A549 (cell line): ENCODE results near the gene ABCC3. TPM values are rescaled to one million over a fixed set of nuclear protein-coding genes. Genes with fewer than 3 reads are reported as not detected.

ENCODE experiments used
- ATAC-seq, 2 experiments: fragments of 200-7000 bp in 1 of 2; fragments of >200 bp in 1 of 2; cut with Nextera tagmentation in 1 of 2; cut with Tn5 transposase in 1 of 2; 3 replicates each; pipeline versions ENCODE4 v1.8.0 to v1.9.1; 2018 to 2020; ENCODE audit warnings: mild to moderate bottlenecking in 1 of 2, moderate library complexity in 1 of 2
- CTCF ChIA-PET: fragments of 300-600 bp; sonication (Branson Sonifier 250); formaldehyde crosslinking; extraction: SDS; loops from one replicate; lab custom pipeline; 2021; ENCODE audit warnings: antibody characterized with exemption, inconsistent platforms; lab: Yijun Ruan, JAX
- POLR2A ChIA-PET: fragments of 350-600 bp; formaldehyde crosslinking; extraction: SDS; loops from one replicate; lab custom pipeline; 2021; ENCODE audit warnings: antibody characterized with exemption, inconsistent platforms; lab: Yijun Ruan, JAX
- DNase-seq, 2 experiments: peaks; one replicate each; pipeline versions ENCODE4 v3.0.0 to v3.0.0-alpha.2; 2011 to 2016; ENCODE audit warnings: low read depth in 1 of 2, low spot score in 1 of 2
- FAIRE-seq: peaks from 2 replicates; lab custom pipeline; 2011; peaks lifted over from hg19 to GRCh38; lab: Jason Lieb, UNC
- H3K27ac ChIP-seq, 2 experiments: fragments of >200 bp; sonication (Bioruptor Twin); formaldehyde crosslinking; 3 replicates each; pipeline ENCODE4 v1.5.1; 2016 to 2017
- H3K4me1 ChIP-seq: fragments of >200 bp; sonication (Bioruptor Twin); formaldehyde crosslinking; 3 replicates; pipeline ENCODE4 v1.6.1; 2016
- H3K4me2 ChIP-seq: fragments of >200 bp; sonication (Bioruptor Twin); formaldehyde crosslinking; 3 replicates; pipeline ENCODE4 v1.6.1; 2016
- H3K4me3 ChIP-seq: fragments of >200 bp; sonication (Bioruptor Twin); formaldehyde crosslinking; 3 replicates; pipeline ENCODE4 v1.5.1; 2016
- H3K9me3 ChIP-seq: fragments of >200 bp; sonication (Bioruptor Twin); formaldehyde crosslinking; 3 replicates; pipeline ENCODE4 v1.6.1; 2016
- FOSL2 ChIP-seq, 2 experiments: fragments of 450-650 bp in 1 of 2; fragments of >200 bp in 1 of 2; sonication (Bioruptor Twin) in 1 of 2; formaldehyde crosslinking; IDR thresholded peaks; 2 replicates each; pipeline versions ENCODE4 v1.5.0 to v1.6.1; 2016 to 2020; ENCODE audit warnings: mild to moderate bottlenecking in 1 of 2, moderate library complexity in 1 of 2
- HOXA7 ChIP-seq: fragments of 250-450 bp; sonication (Bioruptor Pico); IDR thresholded peaks from 2 replicates; pipeline ENCODE4 v1.5.0; 2020; ENCODE audit warnings: mild to moderate bottlenecking, moderate library complexity
- JUN ChIP-seq, 2 experiments: fragments of >200 bp; sonication (Bioruptor Twin); formaldehyde crosslinking; IDR thresholded peaks; 2 replicates in 1 of 2; 3 replicates in 1 of 2; pipeline ENCODE4 v1.6.1; 2016 to 2017
- JUNB ChIP-seq: fragments of >200 bp; sonication (Bioruptor Twin); formaldehyde crosslinking; IDR thresholded peaks from 2 replicates; pipeline ENCODE4 v1.6.1; 2016
- KDM1A ChIP-seq: fragments of 200-600 bp; sonication (generic); IDR thresholded peaks from 2 replicates; pipeline ENCODE4 v1.6.1; 2016; ENCODE audit warnings: low read depth, mild to moderate bottlenecking
- KDM5A ChIP-seq: fragments of 200-600 bp; sonication (generic); IDR thresholded peaks from 2 replicates; pipeline ENCODE4 v1.6.1; 2016; ENCODE audit warnings: antibody characterized with exemption, mild to moderate bottlenecking
- NFE2L2 ChIP-seq: fragments of 150-350 bp; conservative IDR thresholded peaks from 2 replicates; pipeline ENCODE4 v1.6.1; 2014; ENCODE audit warnings: low read length
- NPAS2 ChIP-seq: fragments of 250-450 bp; sonication (Bioruptor Pico); IDR thresholded peaks from 2 replicates; pipeline ENCODE4 v1.8.0; 2022; ENCODE audit warnings: mild to moderate bottlenecking, moderate library complexity, borderline replicate concordance
- NR3C1 ChIP-seq: fragments of >200 bp; sonication (Bioruptor Twin); formaldehyde crosslinking; IDR thresholded peaks from 3 replicates; pipeline ENCODE4 v1.6.1; 2017
- POLR2AphosphoS2 ChIP-seq: conservative IDR thresholded peaks from 2 replicates; pipeline ENCODE4 v1.6.1; 2012; ENCODE audit warnings: low read length, improper control_type of control experiment, inconsistent platforms
- RAD21 ChIP-seq, 2 experiments: fragments of >200 bp in 1 of 2; sonication (Bioruptor Twin) in 1 of 2; formaldehyde crosslinking in 1 of 2; IDR thresholded peaks in 1 of 2; conservative IDR thresholded peaks in 1 of 2; 2 replicates in 1 of 2; 3 replicates in 1 of 2; pipeline ENCODE4 v1.6.1; 2012 to 2018; ENCODE audit warnings: inconsistent platforms in 1 of 2
- ZNF302 ChIP-seq: fragments of 250-450 bp; sonication (Bioruptor Pico); IDR thresholded peaks from 2 replicates; pipeline ENCODE4 v1.9.0; 2021; ENCODE audit warnings: inconsistent platforms, mild to moderate bottlenecking, moderate library complexity
- WGBS: methylation state at CpG from one replicate; pipeline ENCODE4 v1.1.6; 2017; ENCODE audit errors: missing lambda C conversion rate; 5-methylcytosine and 5-hydroxymethylcytosine counted together
- polyA plus RNA-seq, 4 experiments: library from polyadenylated mRNA; depleted of rRNA in 3 of 4; stranded (reverse); fragments of >200 nt; fragmentation: RNase III in 1 of 4; extraction: RNeasy Plus Mini Kit Qiagen cat#74134 plus additional on column Dnase treatment in 1 of 4; gene quantifications; 2 replicates in 3 of 4; 3 replicates in 1 of 4; pipeline ENCODE4 v1.2.3, GENCODE V29; 2011 to 2017
- TF ChIP-seq, protein P1 (sequence below): IDR thresholded peaks from 2 replicates; pipeline ENCODE4 v1.6.1; 2012
- TF ChIP-seq, protein P2 (sequence below): IDR thresholded peaks from 2 replicates; pipeline ENCODE4 v1.6.1; 2012; ENCODE audit warnings: low read depth, borderline replicate concordance
- TF ChIP-seq, protein P3 (sequence below): fragments of 200-600 bp; sonication (generic); IDR thresholded peaks from 2 replicates; pipeline ENCODE4 v1.6.1; 2016; ENCODE audit warnings: antibody characterized with exemption, mild to moderate bottlenecking, moderate library complexity
- TF ChIP-seq, protein P4 (sequence below): IDR thresholded peaks from 2 replicates; pipeline ENCODE4 v1.6.1; 2012

ABCC3 gene
- polyA plus RNA-seq, 2 of the 4 experiments (the other 2 are of a cell fraction), result 248 to 342 TPM

DNA sequence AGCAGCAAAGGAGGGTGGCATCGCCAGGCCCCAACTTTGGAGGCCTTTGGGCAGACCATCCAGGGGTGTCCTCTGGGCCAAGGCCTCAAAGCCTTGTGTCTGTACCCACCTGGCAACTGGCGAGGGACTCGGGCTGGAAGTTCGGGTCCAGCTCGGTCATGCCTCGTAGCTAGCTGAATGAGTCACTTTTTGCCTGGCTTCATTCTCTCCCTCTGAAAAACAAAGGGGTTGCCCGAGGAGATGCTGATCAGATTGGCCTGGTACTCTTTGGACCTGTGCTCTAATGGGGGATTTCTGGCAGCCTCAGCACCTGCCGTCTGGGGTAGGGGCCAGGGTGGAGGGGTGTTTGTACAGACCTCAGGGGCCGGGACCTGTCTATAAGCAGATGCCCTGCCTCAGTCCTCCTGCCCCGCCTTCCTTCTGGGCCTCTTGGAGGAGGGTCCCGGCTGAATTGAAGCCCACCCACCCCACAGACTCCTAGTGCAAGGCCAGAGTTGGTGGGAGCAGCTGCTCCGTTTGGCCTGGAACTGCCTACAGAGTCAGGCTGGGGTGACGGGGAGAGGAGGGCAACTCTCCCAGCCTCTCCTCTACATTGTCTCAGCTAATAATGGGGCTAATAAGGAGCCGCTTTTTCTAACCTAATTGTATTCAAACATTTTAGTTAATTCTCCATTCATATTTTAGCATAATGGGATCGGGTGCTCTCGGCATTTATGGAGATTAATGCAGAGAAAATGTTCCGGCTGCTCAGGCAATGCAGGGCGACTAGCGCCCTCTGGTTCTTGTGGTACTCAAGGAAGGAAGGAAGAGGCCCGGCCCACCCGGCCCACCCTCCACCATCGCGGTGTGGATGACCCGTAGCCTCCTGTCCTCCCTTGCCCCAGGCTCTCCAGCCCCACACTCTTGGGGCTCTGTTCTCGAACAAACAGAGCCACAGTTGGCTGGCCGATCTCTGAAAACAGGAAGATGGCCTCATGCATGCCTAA is 21.4 kb upstream of the ABCC3 start:
- 87% methylated on average over 26 of the region's 26 CpGs for WGBS
- DNase-seq (no peak), FAIRE-seq (no peak), ATAC-seq (no peak)
- POLR2A ChIA-PET, result no interaction called here
- H3K4me1 ChIP-seq, result peaks cover 10% of the 10 kb centered on the region
- TF ChIP-seq JUN (IDR thresholded peaks at IDR 0.05) (0 out of 5 replicates have a peak, but pooled peaks of 1 of the 2 experiments have one; percentile 20), NPAS2 (CRISPR knock-in tag) (no peak)
- H3K4me2 ChIP-seq, result no peak overlapping the region
- CTCF ChIA-PET, result interaction anchor here (0.7 to 48.0 kb wide), 7 partner anchors 9 to 239 kb away, joined by 3 to 2097 read pairs (median 5); partner anchors contain the start of gene ANKRD40
- no peaks in the 10 kb centered on the region for H3K9me3 ChIP-seq
- H3K4me3 ChIP-seq, result no peak overlapping the region
- H3K27ac ChIP-seq, result no peak overlapping the region; a peak in 1 of 6 replicates

DNA sequence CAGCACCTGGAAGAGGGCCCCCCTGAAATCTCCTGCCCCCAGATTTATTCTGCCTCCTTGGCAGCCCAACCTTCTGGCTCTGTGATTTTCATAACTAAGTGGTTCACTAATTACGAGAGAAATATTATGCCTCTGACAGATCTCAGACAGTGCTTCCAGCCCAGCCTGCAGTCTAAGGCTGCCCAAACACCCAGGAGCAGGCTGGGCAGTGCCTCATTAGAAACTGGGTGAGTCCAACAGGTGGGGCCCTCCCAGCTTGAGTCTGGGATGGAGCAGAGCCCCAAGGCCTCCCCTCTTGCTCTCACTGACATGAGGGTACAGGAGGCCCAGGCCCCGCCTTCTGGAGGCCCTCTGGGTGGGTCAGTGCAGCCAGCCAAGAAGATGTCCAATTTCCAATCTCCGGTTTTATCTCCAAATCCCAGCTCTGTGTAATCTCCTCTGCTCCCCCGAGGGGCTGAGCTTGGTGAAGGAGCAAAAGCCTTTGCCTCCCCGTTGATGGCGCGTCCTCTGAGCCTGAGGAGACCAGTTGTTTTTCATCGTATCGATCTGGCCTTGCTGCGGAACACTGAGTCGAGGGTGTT is 20.1 kb upstream of the ABCC3 start:
- POLR2A ChIA-PET, result no interaction called here
- DNase-seq, result no peak
- H3K9me3 ChIP-seq, result no peaks in the 10 kb centered on the region
- peak overlapping the region in 1 of 2 experiments; percentile 33; a peak in 1 of 6 replicates for H3K27ac ChIP-seq
- ATAC-seq, result 0 out of 6 replicates have a peak, but pooled peaks of 1 of the 2 experiments have one; percentile 10
- TF ChIP-seq NR3C1 (no peak), KDM1A (no peak), NFE2L2 (no peak), RAD21 (conservative IDR thresholded peaks at IDR 0.05 in 1 of 2, IDR thresholded peaks at IDR 0.05 in 1 of 2) (no peak), KDM5A (no peak), POLR2AphosphoS2 (no peak), ZNF302 (CRISPR knock-in tag) (no peak), HOXA7 (CRISPR knock-in tag) (no peak)
- TF ChIP-seq, protein P1, sequence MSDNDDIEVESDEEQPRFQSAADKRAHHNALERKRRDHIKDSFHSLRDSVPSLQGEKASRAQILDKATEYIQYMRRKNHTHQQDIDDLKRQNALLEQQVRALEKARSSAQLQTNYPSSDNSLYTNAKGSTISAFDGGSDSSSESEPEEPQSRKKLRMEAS, result no peak
- TF ChIP-seq, protein P2, sequence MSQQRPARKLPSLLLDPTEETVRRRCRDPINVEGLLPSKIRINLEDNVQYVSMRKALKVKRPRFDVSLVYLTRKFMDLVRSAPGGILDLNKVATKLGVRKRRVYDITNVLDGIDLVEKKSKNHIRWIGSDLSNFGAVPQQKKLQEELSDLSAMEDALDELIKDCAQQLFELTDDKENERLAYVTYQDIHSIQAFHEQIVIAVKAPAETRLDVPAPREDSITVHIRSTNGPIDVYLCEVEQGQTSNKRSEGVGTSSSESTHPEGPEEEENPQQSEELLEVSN, result no peak
- no peak for FAIRE-seq
- H3K4me1 ChIP-seq, result peaks cover 23% of the 10 kb centered on the region
- CTCF ChIA-PET, result interaction anchor here (0.9 to 48.0 kb wide), 8 partner anchors 9 to 69 kb away, joined by 3 to 2097 read pairs (median 4); partner anchors contain the start of gene ANKRD40
- 71% methylated on average over 11 of the region's 11 CpGs for WGBS
- no peak overlapping the region for H3K4me3 ChIP-seq
- no peak overlapping the region for H3K4me2 ChIP-seq

- Histone ChIP-seq H3K4me2 (no peak overlapping the region), H3K4me1 (peaks cover 30% of the 10 kb centered on the region), H3K4me3 (no peak overlapping the region), H3K9me3 (no peaks in the 10 kb centered on the region), H3K27ac (no peak overlapping the region)
- DNase-seq (no peak), ATAC-seq (no peak), FAIRE-seq (peak; percentile 84)
- no peak for TF ChIP-seq FOSL2 (IDR thresholded peaks at IDR 0.05)
- TF ChIP-seq FOSL2 (CRISPR knock-in tag; IDR thresholded peaks at IDR 0.05), result no peak
- TF ChIP-seq, protein P3, sequence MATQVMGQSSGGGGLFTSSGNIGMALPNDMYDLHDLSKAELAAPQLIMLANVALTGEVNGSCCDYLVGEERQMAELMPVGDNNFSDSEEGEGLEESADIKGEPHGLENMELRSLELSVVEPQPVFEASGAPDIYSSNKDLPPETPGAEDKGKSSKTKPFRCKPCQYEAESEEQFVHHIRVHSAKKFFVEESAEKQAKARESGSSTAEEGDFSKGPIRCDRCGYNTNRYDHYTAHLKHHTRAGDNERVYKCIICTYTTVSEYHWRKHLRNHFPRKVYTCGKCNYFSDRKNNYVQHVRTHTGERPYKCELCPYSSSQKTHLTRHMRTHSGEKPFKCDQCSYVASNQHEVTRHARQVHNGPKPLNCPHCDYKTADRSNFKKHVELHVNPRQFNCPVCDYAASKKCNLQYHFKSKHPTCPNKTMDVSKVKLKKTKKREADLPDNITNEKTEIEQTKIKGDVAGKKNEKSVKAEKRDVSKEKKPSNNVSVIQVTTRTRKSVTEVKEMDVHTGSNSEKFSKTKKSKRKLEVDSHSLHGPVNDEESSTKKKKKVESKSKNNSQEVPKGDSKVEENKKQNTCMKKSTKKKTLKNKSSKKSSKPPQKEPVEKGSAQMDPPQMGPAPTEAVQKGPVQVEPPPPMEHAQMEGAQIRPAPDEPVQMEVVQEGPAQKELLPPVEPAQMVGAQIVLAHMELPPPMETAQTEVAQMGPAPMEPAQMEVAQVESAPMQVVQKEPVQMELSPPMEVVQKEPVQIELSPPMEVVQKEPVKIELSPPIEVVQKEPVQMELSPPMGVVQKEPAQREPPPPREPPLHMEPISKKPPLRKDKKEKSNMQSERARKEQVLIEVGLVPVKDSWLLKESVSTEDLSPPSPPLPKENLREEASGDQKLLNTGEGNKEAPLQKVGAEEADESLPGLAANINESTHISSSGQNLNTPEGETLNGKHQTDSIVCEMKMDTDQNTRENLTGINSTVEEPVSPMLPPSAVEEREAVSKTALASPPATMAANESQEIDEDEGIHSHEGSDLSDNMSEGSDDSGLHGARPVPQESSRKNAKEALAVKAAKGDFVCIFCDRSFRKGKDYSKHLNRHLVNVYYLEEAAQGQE, result no peak
- TF ChIP-seq, protein P4, sequence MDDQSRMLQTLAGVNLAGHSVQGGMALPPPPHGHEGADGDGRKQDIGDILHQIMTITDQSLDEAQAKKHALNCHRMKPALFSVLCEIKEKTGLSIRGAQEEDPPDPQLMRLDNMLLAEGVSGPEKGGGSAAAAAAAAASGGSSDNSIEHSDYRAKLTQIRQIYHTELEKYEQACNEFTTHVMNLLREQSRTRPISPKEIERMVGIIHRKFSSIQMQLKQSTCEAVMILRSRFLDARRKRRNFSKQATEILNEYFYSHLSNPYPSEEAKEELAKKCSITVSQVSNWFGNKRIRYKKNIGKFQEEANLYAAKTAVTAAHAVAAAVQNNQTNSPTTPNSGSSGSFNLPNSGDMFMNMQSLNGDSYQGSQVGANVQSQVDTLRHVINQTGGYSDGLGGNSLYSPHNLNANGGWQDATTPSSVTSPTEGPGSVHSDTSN, result no peak
- TF ChIP-seq, protein P2, result no peak
- no peak for TF ChIP-seq JUNB
- no peak for TF ChIP-seq HOXA7 (CRISPR knock-in tag)
- CTCF ChIA-PET, result interaction anchor here (1.4 to 48.0 kb wide), 6 partner anchors 13 to 70 kb away, joined by 3 to 2097 read pairs (median 74); partner anchors contain the start of genes ANKRD40 and SPATA20
- 80% methylated on average over 7 of the region's 7 CpGs for WGBS
- POLR2A ChIA-PET, result no interaction called here
These were observed 18.9 kb upstream of the ABCC3 start for GRCh38 chr17:50615828-50616227.
